K562 (cell line): ENCODE measurements around the gene APOL4. TPM values are rescaled to one million over a fixed set of nuclear protein-coding genes. Genes with fewer than 3 reads are reported as not detected.
A peak's percentile ranks its signal among the peaks of the same experiment; 100 is the strongest.

ENCODE experiments used
- CTCF ChIP-seq, 3 experiments: IDR thresholded peaks in 2 of 3; conservative IDR thresholded peaks in 1 of 3; 2 replicates each; pipeline ENCODE4 v1.5.1; 2011 to 2012; ENCODE audit warnings: low read length in 3 of 3, mild to moderate bottlenecking in 3 of 3, control low read depth in 2 of 3, improper control_type of control experiment in 1 of 3, inconsistent platforms in 1 of 3, low read depth in 1 of 3, mixed read lengths in 1 of 3, moderate library complexity in 1 of 3; ENCODE audit not compliant: insufficient read depth in 2 of 3
- MYC ChIP-seq, 2 experiments: fragments of 250-450 bp in 1 of 2; sonication (Bioruptor Pico) in 1 of 2; IDR thresholded peaks; 2 replicates each; pipeline versions ENCODE4 v1.5.1 to v1.6.1; 2012 to 2021; ENCODE audit warnings: low read depth in 2 of 2, borderline replicate concordance in 1 of 2, improper control_type of control experiment in 1 of 2, low read length in 1 of 2, mild to moderate bottlenecking in 1 of 2, moderate library complexity in 1 of 2
- PBX2 ChIP-seq, 2 experiments: IDR thresholded peaks in 1 of 2; conservative IDR thresholded peaks in 1 of 2; 2 replicates each; pipeline ENCODE4 v1.6.1; 2016; ENCODE audit warnings: low read depth in 2 of 2, mild to moderate bottlenecking in 1 of 2, missing compliant biosample characterization in 1 of 2, missing genetic modification characterization in 1 of 2, moderate library complexity in 1 of 2
- TSHZ1 ChIP-seq: fragments of 250-450 bp; sonication (Bioruptor Pico); IDR thresholded peaks from 2 replicates; pipeline ENCODE4 v1.4.0; 2020; ENCODE audit warnings: mild to moderate bottlenecking, moderate library complexity
- polyA plus RNA-seq, 8 experiments: library from polyadenylated mRNA; depleted of rRNA in 4 of 8; stranded (reverse) in 5 of 8; unstranded in 3 of 8; fragments of >200 nt; fragmentation: Nextera tagmentation in 2 of 8; fragmentation: Illumina TruSeq in 1 of 8; extraction: Ambion mirVana in 2 of 8; extraction: Trizol in 1 of 8; gene quantifications; 2 replicates each; pipeline versions ENCODE4 v1.2.1 to v1.2.3, GENCODE V29; 2011 to 2014; ENCODE audit warnings: inconsistent platforms in 1 of 8, missing spikeins in 1 of 8
- total RNA-seq, 7 experiments: library from RNA; depleted of rRNA in 6 of 7; stranded (reverse); fragments of >200 nt in 6 of 7; fragmentation: Illumina TruSeq in 2 of 7; extraction: Trizol in 2 of 7; gene quantifications; 2 replicates each; pipeline versions ENCODE4 v1.2.1 to v1.2.3, GENCODE V29; 2011 to 2021; ENCODE audit warnings: low replicate concordance in 1 of 7

The APOL4 gene
- total and polyA plus RNA-seq, 9 of the 15 experiments (the other 6 are each of a cell fraction or from before 2014, with no cell fraction given), result 6.5 to 15.0 (median 9.8) TPM

DNA sequence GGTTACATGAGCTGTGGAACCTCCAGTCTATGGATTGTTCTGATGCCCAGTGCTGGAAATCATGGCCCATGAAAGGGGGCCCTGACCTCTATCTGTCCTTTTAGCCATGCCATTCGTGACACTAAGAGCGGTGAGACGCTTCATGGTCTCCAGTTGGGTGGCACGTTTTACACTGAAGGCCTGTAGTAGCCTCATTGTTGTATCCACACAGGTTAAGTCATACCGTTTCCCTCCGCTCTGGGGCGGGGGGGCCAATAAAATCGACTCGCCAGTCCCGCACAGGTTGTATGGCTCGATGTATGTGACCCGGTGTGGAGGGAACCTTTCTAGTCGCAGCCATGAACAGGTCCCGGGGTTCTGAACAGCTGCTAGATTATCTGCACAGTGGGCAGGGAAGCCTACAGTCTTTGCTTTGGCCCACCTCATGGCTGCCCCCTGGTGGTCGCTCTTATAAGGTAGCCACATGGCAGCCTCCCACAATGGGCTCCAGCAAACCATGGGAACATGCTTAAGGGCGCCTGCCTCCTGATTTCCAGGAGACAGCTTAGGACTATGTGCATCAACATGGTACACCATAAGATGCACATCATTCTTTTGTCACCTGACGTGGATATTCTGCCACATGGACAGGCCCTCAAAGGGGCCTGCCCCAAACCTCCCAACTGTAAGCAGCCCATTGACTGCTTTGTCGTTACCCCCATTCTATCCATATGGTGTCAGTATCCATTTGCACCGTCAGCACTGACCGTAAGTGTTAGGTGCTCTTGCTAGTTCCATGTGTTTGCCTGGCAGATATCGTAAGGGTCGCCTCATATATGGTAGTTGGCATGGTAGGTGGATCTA, 21.4 kb downstream of the APOL4 start (continued):
- TF ChIP-seq TSHZ1 (CRISPR knock-in tag) (no peak), PBX2 (CRISPR knock-in tag; IDR thresholded peaks at IDR 0.05; ENCODE audit: low read depth) (no peak), PBX2 (tag; conservative IDR thresholded peaks at IDR 0.05; ENCODE audit: low read depth) (no peak), MYC (IDR thresholded peaks at IDR 0.05; ENCODE audit: low read depth, low read length) (peak; percentile 68; the same call in 1 of the 2 replicates), MYC (CRISPR knock-in tag; IDR thresholded peaks at IDR 0.05; ENCODE audit: borderline replicate concordance, low read depth) (no peak), CTCF (IDR thresholded peaks at IDR 0.05 in 2 of 3, conservative IDR thresholded peaks at IDR 0.05 in 1 of 3; ENCODE audit: insufficient read depth in 2 of 3, low read depth in 1 of 3, low read length in 3 of 3) (peak; percentile 73 to 84 (median 80))
